ENCODE measurements around the gene NISCH.
A peak's percentile ranks its signal among the peaks of the same experiment; 100 is the strongest.

The NISCH gene

GRCh38 chr3:52527732-52528585 is 72.6 kb downstream of the NISCH start:
- no peak for DNase-seq (ENCODE audit: low read depth)

GRCh38 chr3:52528586-52529375 is 73.4 kb downstream of the NISCH start:
- DNase-seq (ENCODE audit: low read depth) = no peak

- no peak for DNase-seq (ENCODE audit: low read depth)
These were observed 74.3 kb downstream of the NISCH start for GRCh38 chr3:52529376-52530333.

- no peak for DNase-seq (ENCODE audit: low read depth)
These were observed 75.8 kb downstream of the NISCH start for GRCh38 chr3:52530918-52531826.

- no peak for DNase-seq (ENCODE audit: low read depth)
These were observed 76.6 kb downstream of the NISCH start for GRCh38 chr3:52531860-52532516.

- no peak for DNase-seq (ENCODE audit: low read depth)
These were observed 77.1 kb downstream of the NISCH start for GRCh38 chr3:52532517-52532837.

GRCh38 chr3:52532838-52533622 is 77.6 kb downstream of the NISCH start:
- no peak for DNase-seq (ENCODE audit: low read depth)

GRCh38 chr3:52533623-52534280 is 78.3 kb downstream of the NISCH start, which contains the start of gene NT5DC2:
NT5DC2 (minus strand) TSS chr3:52533857; CDS start chr3:52533737, 120 bp downstream.
- peak; percentile 54 for DNase-seq (ENCODE audit: low read depth)

GRCh38 chr3:52534281-52535183 is 79.1 kb downstream of the NISCH start:
- no peak for DNase-seq (ENCODE audit: low read depth)

GRCh38 chr3:52535411-52536111 is 80.2 kb downstream of the NISCH start:
- DNase-seq (ENCODE audit: low read depth) = no peak

- DNase-seq (ENCODE audit: low read depth) = no peak
These were observed 80.6 kb downstream of the NISCH start for GRCh38 chr3:52536112-52536368.

- DNase-seq (ENCODE audit: low read depth) = peak; percentile 97
These were observed 81.2 kb downstream of the NISCH start, which contains the start of gene UQCC5 for GRCh38 chr3:52536369-52537164. UQCC5 (plus strand) TSS chr3:52536605; CDS start chr3:52536756, 151 bp downstream.

- DNase-seq (ENCODE audit: low read depth) = no peak
These were observed 81.8 kb downstream of the NISCH start for GRCh38 chr3:52537165-52537620.

GRCh38 chr3:52537726-52538421 is 82.5 kb downstream of the NISCH start:
- no peak for DNase-seq (ENCODE audit: low read depth)

- DNase-seq (ENCODE audit: low read depth) = no peak
These were observed 83.7 kb downstream of the NISCH start for GRCh38 chr3:52539010-52539653.

All from stromal cell of bone marrow (primary cell).